ENCODE data around the gene PNCK.
"Not testable (repeated sequence)": the region's sequence is repeated elsewhere in the genome, so short reads cannot be mapped to it uniquely, and the experiment has no call there.

The PNCK gene

DNA sequence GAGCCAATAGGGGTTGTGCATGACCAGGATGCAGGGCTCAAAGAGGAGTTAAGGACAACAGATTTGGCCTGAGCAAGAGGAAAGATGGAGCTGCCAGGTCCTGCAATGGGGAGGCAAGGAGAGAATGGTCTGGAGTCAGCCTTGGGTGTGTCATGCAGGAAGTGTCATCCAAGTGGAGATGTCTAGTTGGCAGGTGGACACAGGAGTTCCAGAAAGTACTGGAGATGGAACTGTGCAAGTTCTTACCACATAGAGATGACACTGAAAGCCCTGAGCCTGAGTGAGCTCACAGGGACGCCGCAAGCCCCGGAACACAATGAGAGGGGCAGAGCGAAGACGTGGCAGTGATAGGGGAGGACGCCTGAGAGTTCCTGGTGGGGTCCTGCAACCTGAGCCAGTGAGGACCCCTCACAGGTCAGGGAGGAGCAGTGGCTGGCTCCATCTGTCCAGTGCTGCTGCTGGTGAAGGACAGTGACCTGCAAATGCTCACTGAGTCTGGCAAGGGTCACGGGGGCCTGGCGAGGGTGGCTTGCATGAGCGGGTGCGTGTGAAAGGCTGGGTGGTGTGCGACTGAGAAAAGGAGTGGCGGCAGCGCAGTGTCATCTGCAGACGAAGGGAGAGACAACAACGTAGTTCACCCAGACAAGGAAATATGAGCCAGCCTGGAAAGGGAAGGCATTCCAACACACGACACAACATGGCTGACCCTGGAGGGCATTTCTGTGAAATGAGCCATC is 23.5 kb upstream of the PNCK start:
- not testable (repeated sequence) for H3K27me3 ChIP-seq (ENCODE audit: insufficient read depth, low read length); H3K4me1 ChIP-seq (ENCODE audit: insufficient read depth, low read length); H3K9me3 ChIP-seq (ENCODE audit: insufficient read depth, low read depth, low read length); H3K27ac ChIP-seq (ENCODE audit: low read length); H3K4me3 ChIP-seq (ENCODE audit: low read length); H3K9ac ChIP-seq (ENCODE audit: low read depth, low read length)
- H3K36me3 ChIP-seq (ENCODE audit: insufficient read depth, low read depth, low read length): peaks cover 20% of the 10 kb centered on the region; the same call in 1 of the 2 replicates

DNA sequence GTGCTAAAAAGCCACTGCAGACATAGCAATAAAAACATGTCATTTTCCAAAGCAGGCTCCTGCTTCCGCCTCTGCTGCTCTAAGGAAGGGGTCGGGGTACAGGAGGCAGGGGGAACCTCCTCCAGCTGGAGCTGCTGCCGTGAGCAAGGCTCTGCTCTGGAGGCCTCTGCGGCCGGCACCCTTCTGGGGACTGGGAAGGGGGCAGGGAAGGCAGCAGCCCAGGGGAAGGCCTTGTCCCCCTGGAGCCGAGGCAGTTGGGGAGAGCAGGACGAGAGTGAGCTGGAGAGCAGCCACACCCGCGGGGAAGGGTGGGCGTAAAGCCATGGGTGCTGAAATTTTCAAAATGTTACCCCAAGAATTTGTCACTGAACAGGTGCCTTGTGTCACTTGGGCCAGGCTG is 22.9 kb upstream of the PNCK start:
- peaks cover 20% of the 10 kb centered on the region for H3K36me3 ChIP-seq (ENCODE audit: insufficient read depth, low read depth, low read length)
- not testable (repeated sequence) for H3K9ac ChIP-seq (ENCODE audit: low read depth, low read length); H3K4me3 ChIP-seq (ENCODE audit: low read length); H3K27ac ChIP-seq (ENCODE audit: low read length); H3K9me3 ChIP-seq (ENCODE audit: insufficient read depth, low read depth, low read length); H3K27me3 ChIP-seq (ENCODE audit: insufficient read depth, low read length); H3K4me1 ChIP-seq (ENCODE audit: insufficient read depth, low read length)

DNA sequence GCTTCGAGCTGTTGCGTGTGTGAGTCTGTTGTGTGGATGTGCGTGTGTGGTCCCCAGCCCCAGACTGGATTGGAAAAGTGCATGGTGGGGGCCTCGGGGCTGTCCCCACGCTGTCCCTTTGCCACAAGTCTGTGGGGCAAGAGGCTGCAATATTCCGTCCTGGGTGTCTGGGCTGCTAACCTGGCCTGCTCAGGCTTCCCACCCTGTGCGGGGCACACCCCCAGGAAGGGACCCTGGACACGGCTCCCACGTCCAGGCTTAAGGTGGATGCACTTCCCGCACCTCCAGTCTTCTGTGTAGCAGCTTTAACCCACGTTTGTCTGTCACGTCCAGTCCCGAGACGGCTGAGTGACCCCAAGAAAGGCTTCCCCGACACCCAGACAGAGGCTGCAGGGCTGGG is 22.5 kb upstream of the PNCK start:
- H3K9me3 ChIP-seq (ENCODE audit: insufficient read depth, low read depth, low read length): no peaks in the 10 kb centered on the region
- H3K9ac ChIP-seq (ENCODE audit: low read depth, low read length): no peak overlapping the region
- H3K27ac ChIP-seq (ENCODE audit: low read length): no peak overlapping the region
- H3K4me1 ChIP-seq (ENCODE audit: insufficient read depth, low read length): no peaks in the 10 kb centered on the region
- no peaks in the 10 kb centered on the region for H3K27me3 ChIP-seq (ENCODE audit: insufficient read depth, low read length)
- peaks cover 19% of the 10 kb centered on the region for H3K36me3 ChIP-seq (ENCODE audit: insufficient read depth, low read depth, low read length)
- no peak overlapping the region for H3K4me3 ChIP-seq (ENCODE audit: low read length)

DNA sequence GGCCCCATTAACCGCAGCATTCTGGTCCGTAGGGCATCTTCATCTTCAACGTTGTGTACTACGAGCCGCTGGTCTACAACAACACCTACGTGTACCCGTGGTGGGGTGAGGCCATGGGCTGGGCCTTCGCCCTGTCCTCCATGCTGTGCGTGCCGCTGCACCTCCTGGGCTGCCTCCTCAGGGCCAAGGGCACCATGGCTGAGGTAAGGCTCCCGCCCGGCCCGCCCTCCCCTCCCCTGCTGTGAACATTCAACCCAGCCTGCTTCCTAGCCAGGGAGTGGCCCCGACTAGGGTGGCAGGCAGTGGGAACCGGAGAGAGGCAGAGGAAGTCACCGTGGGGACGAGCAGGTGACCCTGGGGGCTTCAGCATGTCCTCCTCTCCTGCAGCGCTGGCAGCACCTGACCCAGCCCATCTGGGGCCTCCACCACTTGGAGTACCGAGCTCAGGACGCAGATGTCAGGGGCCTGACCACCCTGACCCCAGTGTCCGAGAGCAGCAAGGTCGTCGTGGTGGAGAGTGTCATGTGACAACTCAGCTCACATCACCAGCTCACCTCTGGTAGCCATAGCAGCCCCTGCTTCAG is 21.2 kb upstream of the PNCK start:
- Histone ChIP-seq H3K27me3 (ENCODE audit: insufficient read depth, low read length) (no peaks in the 10 kb centered on the region), H3K4me1 (ENCODE audit: insufficient read depth, low read length) (no peaks in the 10 kb centered on the region), H3K9ac (ENCODE audit: low read depth, low read length) (no peak overlapping the region), H3K27ac (ENCODE audit: low read length) (no peak overlapping the region), H3K4me3 (ENCODE audit: low read length) (no peak overlapping the region), H3K36me3 (ENCODE audit: insufficient read depth, low read depth, low read length) (peaks cover 21% of the 10 kb centered on the region), H3K9me3 (ENCODE audit: insufficient read depth, low read depth, low read length) (no peaks in the 10 kb centered on the region)

DNA sequence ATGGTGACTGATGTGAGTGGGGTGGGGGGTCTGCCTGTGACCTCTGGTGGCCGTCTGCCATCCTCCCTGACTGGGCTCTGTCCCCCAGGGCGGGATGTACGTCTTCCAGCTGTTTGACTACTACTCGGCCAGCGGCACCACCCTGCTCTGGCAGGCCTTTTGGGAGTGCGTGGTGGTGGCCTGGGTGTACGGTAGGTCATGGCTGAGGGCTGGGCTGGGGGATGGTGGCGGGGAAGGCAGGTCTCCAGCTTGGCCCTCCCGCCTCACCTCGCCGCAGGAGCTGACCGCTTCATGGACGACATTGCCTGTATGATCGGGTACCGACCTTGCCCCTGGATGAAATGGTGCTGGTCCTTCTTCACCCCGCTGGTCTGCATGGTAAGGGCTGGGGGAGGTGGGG is 20.6 kb upstream of the PNCK start:
- peaks cover 23% of the 10 kb centered on the region for H3K36me3 ChIP-seq (ENCODE audit: insufficient read depth, low read depth, low read length)
- H3K4me3 ChIP-seq (ENCODE audit: low read length); H3K9ac ChIP-seq (ENCODE audit: low read depth, low read length); H3K27me3 ChIP-seq (ENCODE audit: insufficient read depth, low read length); H3K9me3 ChIP-seq (ENCODE audit: insufficient read depth, low read depth, low read length); H3K4me1 ChIP-seq (ENCODE audit: insufficient read depth, low read length); H3K27ac ChIP-seq (ENCODE audit: low read length): not testable (repeated sequence)

DNA sequence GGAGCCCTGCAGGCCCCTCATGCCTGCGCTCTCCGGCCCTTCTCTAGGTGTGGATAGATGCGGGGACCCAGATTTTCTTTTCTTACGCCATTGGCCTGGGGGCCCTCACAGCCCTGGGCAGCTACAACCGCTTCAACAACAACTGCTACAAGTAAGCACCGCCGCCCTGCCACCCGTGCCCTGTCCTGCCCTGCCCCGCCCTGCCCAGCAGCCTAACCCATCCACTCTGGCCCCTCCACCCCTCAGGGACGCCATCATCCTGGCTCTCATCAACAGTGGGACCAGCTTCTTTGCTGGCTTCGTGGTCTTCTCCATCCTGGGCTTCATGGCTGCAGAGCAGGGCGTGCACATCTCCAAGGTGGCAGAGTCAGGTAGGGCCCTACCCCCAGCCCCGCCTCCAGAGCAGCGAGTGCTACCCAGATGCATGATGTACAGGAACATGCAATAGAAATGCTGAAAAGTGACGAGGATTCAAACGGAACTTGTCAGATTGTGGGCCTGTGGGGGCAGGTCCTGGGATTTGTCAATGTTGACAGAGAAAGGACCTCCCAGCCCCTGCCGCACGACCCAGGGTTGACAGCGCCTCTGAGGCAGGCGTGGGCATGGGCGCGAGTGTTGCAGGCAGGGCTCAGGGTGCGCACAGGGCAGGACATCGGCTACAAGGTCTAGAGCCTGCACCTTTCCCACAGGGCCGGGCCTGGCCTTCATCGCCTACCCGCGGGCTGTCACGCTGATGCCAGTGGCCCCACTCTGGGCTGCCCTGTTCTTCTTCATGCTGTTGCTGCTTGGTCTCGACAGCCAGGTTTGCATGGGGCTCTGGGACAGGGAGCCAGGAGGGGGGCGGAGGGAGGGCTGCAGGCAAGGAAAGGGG is 19.8 kb upstream of the PNCK start:
- H3K4me3 ChIP-seq (ENCODE audit: low read length): no peak overlapping the region
- H3K9me3 ChIP-seq (ENCODE audit: insufficient read depth, low read depth, low read length): no peaks in the 10 kb centered on the region
- no peak overlapping the region for H3K27ac ChIP-seq (ENCODE audit: low read length)
- H3K9ac ChIP-seq (ENCODE audit: low read depth, low read length): no peak overlapping the region
- H3K27me3 ChIP-seq (ENCODE audit: insufficient read depth, low read length): no peaks in the 10 kb centered on the region
- H3K36me3 ChIP-seq (ENCODE audit: insufficient read depth, low read depth, low read length): peaks cover 23% of the 10 kb centered on the region
- no peaks in the 10 kb centered on the region for H3K4me1 ChIP-seq (ENCODE audit: insufficient read depth, low read length)

DNA sequence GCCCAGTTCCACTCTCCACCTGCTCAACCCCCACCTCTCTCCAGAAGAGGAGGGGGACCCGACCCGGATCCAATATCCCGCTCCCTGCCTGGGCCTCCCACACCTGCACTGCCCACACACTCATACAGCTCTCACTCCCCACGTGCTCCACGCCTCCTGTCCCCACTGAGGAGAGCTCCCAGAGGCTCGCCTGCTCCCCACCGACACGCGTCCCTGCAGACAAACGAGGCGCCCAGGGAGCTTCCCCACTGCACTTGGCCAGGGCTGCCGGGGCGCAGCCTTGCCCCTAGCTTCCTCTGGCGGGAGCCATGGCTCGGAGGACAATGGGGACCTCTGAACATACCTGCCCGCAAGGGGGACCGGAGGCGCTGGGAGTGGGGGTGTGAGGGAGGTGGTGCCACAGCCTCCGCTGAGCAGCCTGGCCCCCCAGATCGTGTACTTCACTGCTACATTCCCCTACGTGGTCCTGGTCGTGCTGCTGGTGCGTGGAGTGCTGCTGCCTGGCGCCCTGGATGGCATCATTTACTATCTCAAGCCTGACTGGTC is 19.1 kb upstream of the PNCK start:
- Histone ChIP-seq H3K36me3 (ENCODE audit: insufficient read depth, low read depth, low read length) (peaks cover 23% of the 10 kb centered on the region), H3K27me3 (ENCODE audit: insufficient read depth, low read length) (no peaks in the 10 kb centered on the region), H3K4me3 (ENCODE audit: low read length) (no peak overlapping the region), H3K27ac (ENCODE audit: low read length) (no peak overlapping the region), H3K4me1 (ENCODE audit: insufficient read depth, low read length) (no peaks in the 10 kb centered on the region), H3K9ac (ENCODE audit: low read depth, low read length) (no peak overlapping the region), H3K9me3 (ENCODE audit: insufficient read depth, low read depth, low read length) (no peaks in the 10 kb centered on the region)

DNA sequence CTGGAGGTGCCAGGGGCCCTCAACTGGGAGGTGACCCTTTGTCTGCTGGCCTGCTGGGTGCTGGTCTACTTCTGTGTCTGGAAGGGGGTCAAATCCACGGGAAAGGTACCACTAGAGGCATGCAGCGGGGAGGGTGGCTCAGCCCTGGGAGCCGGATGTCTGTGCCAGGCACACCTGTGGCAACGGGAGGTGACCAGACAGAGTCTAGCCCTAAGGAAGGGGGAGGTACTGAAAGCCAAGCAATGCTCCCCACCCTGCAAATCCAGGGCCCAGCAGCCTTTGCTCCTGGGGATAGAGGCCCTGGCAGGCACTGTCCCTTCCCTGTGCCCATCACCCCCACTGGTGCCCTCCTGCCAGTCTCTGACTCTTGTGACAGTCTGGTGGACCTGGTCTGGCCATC is 18.4 kb upstream of the PNCK start:
- Histone ChIP-seq H3K27ac (ENCODE audit: low read length) (no peak overlapping the region), H3K4me1 (ENCODE audit: insufficient read depth, low read length) (no peaks in the 10 kb centered on the region), H3K27me3 (ENCODE audit: insufficient read depth, low read length) (no peaks in the 10 kb centered on the region), H3K36me3 (ENCODE audit: insufficient read depth, low read depth, low read length) (peaks cover 23% of the 10 kb centered on the region), H3K9me3 (ENCODE audit: insufficient read depth, low read depth, low read length) (no peaks in the 10 kb centered on the region), H3K4me3 (ENCODE audit: low read length) (no peak overlapping the region), H3K9ac (ENCODE audit: low read depth, low read length) (no peak overlapping the region)

DNA sequence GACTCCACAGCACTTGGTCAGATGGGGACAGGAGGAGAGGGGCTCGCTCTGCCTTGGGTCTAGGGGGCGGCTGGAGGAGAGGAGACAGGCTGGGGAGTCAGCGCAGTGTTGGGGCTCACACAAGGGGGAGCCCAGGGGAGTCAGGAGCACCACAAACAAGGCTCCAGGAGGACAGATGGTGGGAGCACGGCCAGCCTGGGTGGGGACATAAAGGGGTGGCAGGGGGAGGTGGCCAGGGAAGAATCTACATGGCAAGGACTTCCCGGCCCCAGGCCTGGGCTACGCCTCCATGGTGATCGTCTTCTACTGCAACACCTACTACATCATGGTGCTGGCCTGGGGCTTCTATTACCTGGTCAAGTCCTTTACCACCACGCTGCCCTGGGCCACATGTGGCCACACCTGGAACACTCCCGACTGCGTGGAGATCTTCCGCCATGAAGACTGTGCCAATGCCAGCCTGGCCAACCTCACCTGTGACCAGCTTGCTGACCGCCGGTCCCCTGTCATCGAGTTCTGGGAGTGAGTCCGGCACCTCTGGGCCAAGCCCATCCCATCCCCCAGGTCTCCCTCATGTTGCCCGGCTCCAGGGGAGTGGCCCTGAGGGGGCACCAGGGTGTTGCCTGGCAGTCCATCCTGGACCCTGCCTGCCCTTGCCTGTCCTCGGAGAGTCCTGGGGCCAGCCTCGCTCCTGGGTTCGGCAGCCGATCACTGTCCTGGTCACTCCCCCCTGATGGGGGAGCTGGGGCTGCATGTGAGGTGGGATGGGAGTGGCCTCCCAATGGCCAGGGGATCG is 17.6 kb upstream of the PNCK start:
- not testable (repeated sequence) for H3K4me1 ChIP-seq (ENCODE audit: insufficient read depth, low read length); H3K27me3 ChIP-seq (ENCODE audit: insufficient read depth, low read length); H3K27ac ChIP-seq (ENCODE audit: low read length); H3K4me3 ChIP-seq (ENCODE audit: low read length); H3K9ac ChIP-seq (ENCODE audit: low read depth, low read length); H3K9me3 ChIP-seq (ENCODE audit: insufficient read depth, low read depth, low read length)
- peaks cover 23% of the 10 kb centered on the region for H3K36me3 ChIP-seq (ENCODE audit: insufficient read depth, low read depth, low read length)

DNA sequence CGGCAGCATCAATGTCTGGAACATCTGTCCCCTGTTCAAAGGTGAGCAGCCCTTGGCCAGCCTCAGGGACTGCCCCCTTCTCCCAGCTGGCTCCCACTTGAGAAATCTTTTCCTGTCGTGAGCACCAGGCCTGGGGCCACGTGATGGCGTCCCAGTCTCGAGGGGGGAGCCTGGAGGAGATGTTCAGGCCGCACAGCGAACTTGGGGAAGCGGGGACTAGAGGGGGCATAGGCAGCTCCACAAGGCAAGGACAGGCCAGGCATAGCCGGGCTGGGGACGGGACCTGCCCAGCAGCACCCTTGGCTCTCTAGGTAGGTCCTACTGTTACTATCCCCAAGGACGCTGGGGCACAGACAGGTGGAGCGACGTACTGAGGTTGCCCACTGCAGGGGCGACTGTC is 16.9 kb upstream of the PNCK start:
- Histone ChIP-seq H3K4me1 (ENCODE audit: insufficient read depth, low read length) (peaks cover 4% of the 10 kb centered on the region; the same call in 1 of the 2 replicates), H3K27me3 (ENCODE audit: insufficient read depth, low read length) (no peaks in the 10 kb centered on the region), H3K4me3 (ENCODE audit: low read length) (no peak overlapping the region; the same call in 1 of the 2 replicates), H3K9me3 (ENCODE audit: insufficient read depth, low read depth, low read length) (no peaks in the 10 kb centered on the region), H3K9ac (ENCODE audit: low read depth, low read length) (no peak overlapping the region), H3K36me3 (ENCODE audit: insufficient read depth, low read depth, low read length) (peaks cover 17% of the 10 kb centered on the region), H3K27ac (ENCODE audit: low read length) (no peak overlapping the region)
